K562 (cell line): ENCODE data around the gene FSCN2. TPM values are rescaled to one million over a fixed set of nuclear protein-coding genes. Genes with fewer than 3 reads are reported as not detected.

ENCODE experiments used
- ATAC-seq: fragments of 200-7000 bp; cut with Tn5 transposase; 3 replicates; pipeline ENCODE4 v1.9.1; 2020; ENCODE audit warnings: moderate library complexity
- BruUV-seq: library from RNA; stranded (reverse); fragments of 400-500 nt; replicated peaks from 2 replicates; lab custom pipeline; 2021; lab: Mats Ljungman, UMichigan
- CTCF ChIA-PET: fragments of 300-600 bp; formaldehyde crosslinking; extraction: SDS; loops from one replicate; lab custom pipeline; 2021; ENCODE audit warnings: low intra/inter-chr PET ratio; lab: Yijun Ruan, JAX
- POLR2A ChIA-PET: fragments of 300-600, 350-650 bp; sonication (Branson Sonifier 250); formaldehyde crosslinking; extraction: SDS; loops from one replicate; lab custom pipeline; 2021; ENCODE audit warnings: antibody characterized with exemption, inconsistent platforms; lab: Yijun Ruan, JAX
- DNase-seq, 4 experiments: peaks; one replicate each; pipeline versions ENCODE4 v3.0.0 to v3.0.0-alpha.2; 2011 to 2018; ENCODE audit warnings: low spot score in 3 of 4, mixed read lengths in 3 of 4; ENCODE audit errors: extremely low read depth in 1 of 4
- FAIRE-seq: peaks from 2 replicates; lab custom pipeline; 2011; peaks lifted over from hg19 to GRCh38; lab: Jason Lieb, UNC
- H2AFZ ChIP-seq: 2 replicates; pipeline ENCODE4 v1.6.0; 2011; ENCODE audit warnings: low read depth, low read length, control low read depth, inconsistent platforms
- H3K27ac ChIP-seq: fragments of 200-600 bp; 3 replicates; pipeline ENCODE4 v1.8.0; 2011; ENCODE audit warnings: low read depth, mild to moderate bottlenecking, control low read depth, inconsistent platforms, low read length, moderate library complexity, mixed read lengths; ENCODE audit errors: extremely low read depth
- H3K27me3 ChIP-seq, 2 experiments: fragments of 300-600 bp in 1 of 2; 2 replicates in 1 of 2; 3 replicates in 1 of 2; pipeline versions ENCODE4 v1.6.0 to v1.8.0; 2011; ENCODE audit warnings: inconsistent platforms in 2 of 2, low read length in 2 of 2, mild to moderate bottlenecking in 1 of 2, mixed read lengths in 1 of 2, moderate library complexity in 1 of 2; ENCODE audit not compliant: control insufficient read depth in 2 of 2, insufficient read depth in 2 of 2
- H3K36me3 ChIP-seq: fragments of 300-600 bp; 3 replicates; pipeline ENCODE4 v1.8.0; 2011; ENCODE audit warnings: mild to moderate bottlenecking, low read length, inconsistent platforms; ENCODE audit not compliant: control insufficient read depth, insufficient read depth
- H3K4me1 ChIP-seq, 2 experiments: fragments of 200-600 bp in 1 of 2; replicated peaks in 1 of 2; 2 replicates in 1 of 2; 3 replicates in 1 of 2; pipeline versions ENCODE4 v1.5.1 to v1.8.0; 2011; ENCODE audit warnings: inconsistent platforms in 2 of 2, low read length in 2 of 2, mild to moderate bottlenecking in 1 of 2, mixed read lengths in 1 of 2, moderate library complexity in 1 of 2; ENCODE audit not compliant: control insufficient read depth in 2 of 2, insufficient read depth in 2 of 2
- H3K4me2 ChIP-seq: 2 replicates; pipeline ENCODE4 v1.6.1; 2011; ENCODE audit warnings: low read length, control low read depth, inconsistent platforms, mixed read lengths; ENCODE audit not compliant: insufficient read depth
- H3K4me3 ChIP-seq: fragments of 200-600 bp; sonication (generic), shearing (Covaris generic); 2 replicates; pipeline ENCODE4 v1.5.1; 2016; ENCODE audit warnings: control low read depth, inconsistent platforms
- H3K79me2 ChIP-seq: fragments of 200-600 bp; 3 replicates; pipeline ENCODE4 v1.8.0; 2011; ENCODE audit warnings: low read length, inconsistent platforms; ENCODE audit not compliant: control insufficient read depth, insufficient read depth
- H3K9ac ChIP-seq, 2 experiments: 2 replicates each; pipeline versions ENCODE4 v1.6.0 to v1.6.1; 2011; ENCODE audit warnings: low read depth in 2 of 2, low read length in 2 of 2, control low read depth in 1 of 2, inconsistent platforms in 1 of 2, mild to moderate bottlenecking in 1 of 2, mixed read lengths in 1 of 2; ENCODE audit not compliant: insufficient read depth in 1 of 2
- H3K9me1 ChIP-seq: one replicate; pipeline ENCODE4 v1.6.0; 2011; ENCODE audit warnings: inconsistent platforms, mild to moderate bottlenecking, low read length, moderate library complexity; ENCODE audit not compliant: control insufficient read depth, insufficient read depth
- H3K9me3 ChIP-seq: replicated peaks from 2 replicates; pipeline ENCODE4 v1.5.1; 2011; ENCODE audit warnings: low read depth, low read length, inconsistent platforms; ENCODE audit not compliant: control insufficient read depth, insufficient read depth
- H4K20me1 ChIP-seq: replicated peaks from 2 replicates; pipeline ENCODE4 v1.6.1; 2011; ENCODE audit warnings: low read length, inconsistent platforms, mixed read lengths; ENCODE audit not compliant: control insufficient read depth, insufficient read depth
- ARNT ChIP-seq, 2 experiments: fragments of 450-650 bp; IDR thresholded peaks; 2 replicates each; pipeline ENCODE4 v1.6.1; 2016; ENCODE audit warnings: mild to moderate bottlenecking in 1 of 2
- MEF2D ChIP-seq: conservative IDR thresholded peaks from 2 replicates; pipeline ENCODE4 v1.6.1; 2016; ENCODE audit warnings: low read depth, missing genetic modification characterization, missing compliant biosample characterization
- SAFB ChIP-seq: fragments of 200-400 bp; formaldehyde crosslinking; IDR thresholded peaks from 2 replicates; pipeline ENCODE4 v1.6.1; 2017; ENCODE audit warnings: low read depth, low read length, borderline replicate concordance
- ZNF184 ChIP-seq: sonication (generic); formaldehyde crosslinking; IDR thresholded peaks from 2 replicates; pipeline ENCODE4 v1.5.0; 2020; ENCODE audit warnings: missing genetic modification reagents
- ZNF224 ChIP-seq: sonication (generic); formaldehyde crosslinking; IDR thresholded peaks from 2 replicates; pipeline ENCODE4 v1.8.0; 2022; ENCODE audit warnings: mild to moderate bottlenecking, missing genetic modification reagents
- ZNF253 ChIP-seq: fragments of 250-450 bp; sonication (Bioruptor Pico); conservative IDR thresholded peaks from 2 replicates; pipeline ENCODE4 v1.6.1; 2021; ENCODE audit warnings: mild to moderate bottlenecking
- WGBS: fragments of 100-300 bp; shearing (Covaris generic); methylation state at CpG from one replicate; pipeline ENCODE4 v1.1.6; 2016; ENCODE audit warnings: low coverage, mixed read lengths; ENCODE audit not compliant: insufficient coverage; ENCODE audit errors: missing lambda C conversion rate; 5-methylcytosine and 5-hydroxymethylcytosine counted together
- in situ Hi-C: fragments of 300-500 bp; cut with MboI; formaldehyde crosslinking; loops from 4 replicates; pipeline ENCODE4 v1.15.0; 2018; ENCODE audit warnings: inconsistent platforms, mixed read lengths
- intact Hi-C: fragments of 100-400 bp; cut with micrococcal nuclease; formaldehyde crosslinking; loops from 2 replicates; pipeline ENCODE4 v1.14.2; 2022
- polyA plus RNA-seq, 8 experiments: library from polyadenylated mRNA; depleted of rRNA in 4 of 8; stranded (reverse) in 5 of 8; unstranded in 3 of 8; fragments of >200 nt; fragmentation: Nextera tagmentation in 2 of 8; fragmentation: Illumina TruSeq in 1 of 8; extraction: Ambion mirVana in 2 of 8; extraction: Trizol in 1 of 8; gene quantifications; 2 replicates each; pipeline versions ENCODE4 v1.2.1 to v1.2.3, GENCODE V29; 2011 to 2014; ENCODE audit warnings: inconsistent platforms in 1 of 8, missing spikeins in 1 of 8
- total RNA-seq, 7 experiments: library from RNA; depleted of rRNA in 6 of 7; stranded (reverse); fragments of >200 nt in 6 of 7; fragmentation: Illumina TruSeq in 2 of 7; extraction: Trizol in 2 of 7; gene quantifications; 2 replicates each; pipeline versions ENCODE4 v1.2.1 to v1.2.3, GENCODE V29; 2011 to 2021; ENCODE audit warnings: low replicate concordance in 1 of 7
- TF ChIP-seq, protein P1 (sequence below): fragments of 450-650 bp; IDR thresholded peaks from one replicate; pipeline ENCODE4 v1.6.1; 2018; ENCODE audit warnings: mild to moderate bottlenecking, moderate library complexity; ENCODE audit not compliant: partially characterized antibody

Gene FSCN2
- total and polyA plus RNA-seq, 9 of the 15 experiments (the other 6 are each of a cell fraction or from before 2014, with no cell fraction given), result 0.08 TPM; not detected in 8

DNA sequence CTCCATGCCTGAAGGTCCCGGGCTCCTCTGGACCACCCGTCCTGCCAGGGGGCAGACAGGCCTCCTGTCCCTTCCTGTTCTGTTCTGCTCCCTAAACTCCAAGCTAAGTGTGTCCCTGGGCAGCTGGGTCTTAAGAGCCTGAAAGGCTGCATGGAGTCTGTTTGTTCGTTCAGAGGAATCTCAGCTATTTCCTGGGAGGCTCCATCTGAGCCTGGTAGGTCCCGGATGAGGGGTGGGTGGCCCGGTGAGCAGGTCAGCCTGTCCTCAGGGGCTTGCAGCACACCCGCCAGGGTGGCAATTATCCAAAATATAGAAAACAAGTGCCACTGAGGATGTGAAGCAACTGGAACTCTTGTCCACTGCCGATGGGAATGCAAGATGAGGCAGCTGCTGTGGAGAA is 28.1 kb upstream of the FSCN2 start:
- Histone ChIP-seq H2AFZ (no peak overlapping the region), H3K9me3 (no peaks in the 10 kb centered on the region), H3K36me3 (no peaks in the 10 kb centered on the region), H3K4me1 (peaks cover 1 to 14% of the 10 kb centered on the region in 2 experiments; a peak in 4 of 5 replicates), H3K4me3 (no peak overlapping the region), H3K79me2 (no peaks in the 10 kb centered on the region), H3K4me2 (no peak overlapping the region), H3K27ac (no peak overlapping the region), H3K9me1 (no peaks in the 10 kb centered on the region), H3K9ac (no peak overlapping the region; a peak in 1 of 4 replicates), H4K20me1 (no peaks in the 10 kb centered on the region), H3K27me3 (peaks cover 10 to 25% of the 10 kb centered on the region in 2 experiments; a peak in 3 of 5 replicates)
- BruUV-seq, result no TSS peak
- FAIRE-seq (no peak), ATAC-seq (no peak), DNase-seq (no peak)
- in situ Hi-C loops (no loop called here), intact Hi-C loops (no loop called here)
- ChIA-PET POLR2A (interaction anchor here (0.6 to 8.3 kb wide), 3 partner anchors 10 to 264 kb away, joined by 3 to 132 read pairs (median 9); partner anchors contain the start of gene ACTG1), CTCF (no interaction called here)
- TF ChIP-seq, protein P1, sequence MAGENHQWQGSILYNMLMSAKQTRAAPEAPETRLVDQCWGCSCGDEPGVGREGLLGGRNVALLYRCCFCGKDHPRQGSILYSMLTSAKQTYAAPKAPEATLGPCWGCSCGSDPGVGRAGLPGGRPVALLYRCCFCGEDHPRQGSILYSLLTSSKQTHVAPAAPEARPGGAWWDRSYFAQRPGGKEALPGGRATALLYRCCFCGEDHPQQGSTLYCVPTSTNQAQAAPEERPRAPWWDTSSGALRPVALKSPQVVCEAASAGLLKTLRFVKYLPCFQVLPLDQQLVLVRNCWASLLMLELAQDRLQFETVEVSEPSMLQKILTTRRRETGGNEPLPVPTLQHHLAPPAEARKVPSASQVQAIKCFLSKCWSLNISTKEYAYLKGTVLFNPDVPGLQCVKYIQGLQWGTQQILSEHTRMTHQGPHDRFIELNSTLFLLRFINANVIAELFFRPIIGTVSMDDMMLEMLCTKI, result no peak
- no peak for TF ChIP-seq ZNF253 (CRISPR knock-in tag)
- no peak for TF ChIP-seq ZNF184 (CRISPR knock-in tag)
- TF ChIP-seq ARNT (IDR thresholded peaks at IDR 0.05), result no peak
- no peak for TF ChIP-seq MEF2D (tag)
- no peak for TF ChIP-seq ZNF224
- TF ChIP-seq SAFB, result no peak
- WGBS, result 13% methylated on average over 7 of the region's 7 CpGs
